Measurements from ENCODE around the gene SLC23A1. TPM values are rescaled to one million over a fixed set of nuclear protein-coding genes. Genes with fewer than 3 reads are reported as not detected.

The SLC23A1 gene
- total and polyA plus RNA-seq, 2 of the 13 experiments (the other 11 are each of a cell fraction or from before 2014, with no cell fraction given), result 6.0 to 6.6 TPM

DNA sequence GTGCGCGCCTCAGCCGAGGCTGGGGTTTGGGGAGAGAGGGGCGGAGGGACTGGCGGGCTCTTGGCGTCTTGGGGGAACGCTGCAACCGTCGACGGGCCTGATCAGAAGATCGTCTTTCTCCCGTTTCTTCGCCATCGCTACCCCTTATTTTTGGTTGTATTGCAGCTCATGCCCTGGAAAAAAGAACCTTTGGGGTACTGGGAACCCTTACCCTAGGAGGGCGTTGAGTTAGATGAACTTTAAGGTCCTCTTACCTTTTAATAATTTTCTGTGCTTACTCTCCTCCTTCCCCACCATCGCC, 40.7 kb downstream of the SLC23A1 start (continued):
- TF ChIP-seq, protein P1, sequence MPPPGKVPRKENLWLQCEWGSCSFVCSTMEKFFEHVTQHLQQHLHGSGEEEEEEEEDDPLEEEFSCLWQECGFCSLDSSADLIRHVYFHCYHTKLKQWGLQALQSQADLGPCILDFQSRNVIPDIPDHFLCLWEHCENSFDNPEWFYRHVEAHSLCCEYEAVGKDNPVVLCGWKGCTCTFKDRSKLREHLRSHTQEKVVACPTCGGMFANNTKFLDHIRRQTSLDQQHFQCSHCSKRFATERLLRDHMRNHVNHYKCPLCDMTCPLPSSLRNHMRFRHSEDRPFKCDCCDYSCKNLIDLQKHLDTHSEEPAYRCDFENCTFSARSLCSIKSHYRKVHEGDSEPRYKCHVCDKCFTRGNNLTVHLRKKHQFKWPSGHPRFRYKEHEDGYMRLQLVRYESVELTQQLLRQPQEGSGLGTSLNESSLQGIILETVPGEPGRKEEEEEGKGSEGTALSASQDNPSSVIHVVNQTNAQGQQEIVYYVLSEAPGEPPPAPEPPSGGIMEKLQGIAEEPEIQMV (CRISPR knock-in tag; IDR thresholded peaks at IDR 0.05; ENCODE audit: low read depth), result 0 out of 2 replicates have a peak, but pooled peaks have one; percentile 2
- TF ChIP-seq ZNF572 (CRISPR knock-in tag; IDR thresholded peaks at IDR 0.05) (no peak), RBAK (CRISPR knock-in tag; IDR thresholded peaks at IDR 0.05) (no peak), FOXO4 (CRISPR knock-in tag; conservative IDR thresholded peaks at IDR 0.05) (no peak), NCOR1 (IDR thresholded peaks at IDR 0.05; ENCODE audit: borderline replicate concordance, low read length) (no peak), IRF1 (CRISPR knock-in tag; IDR thresholded peaks at IDR 0.05; ENCODE audit: low read depth) (no peak), RCOR2 (CRISPR knock-in tag; IDR thresholded peaks at IDR 0.05) (no peak), ZNF430 (CRISPR knock-in tag; IDR thresholded peaks at IDR 0.05) (no peak), AKAP8 (CRISPR knock-in tag; IDR thresholded peaks at IDR 0.05) (no peak), RFX1 (IDR thresholded peaks at IDR 0.05) (no peak)
- TF ChIP-seq, protein P2, sequence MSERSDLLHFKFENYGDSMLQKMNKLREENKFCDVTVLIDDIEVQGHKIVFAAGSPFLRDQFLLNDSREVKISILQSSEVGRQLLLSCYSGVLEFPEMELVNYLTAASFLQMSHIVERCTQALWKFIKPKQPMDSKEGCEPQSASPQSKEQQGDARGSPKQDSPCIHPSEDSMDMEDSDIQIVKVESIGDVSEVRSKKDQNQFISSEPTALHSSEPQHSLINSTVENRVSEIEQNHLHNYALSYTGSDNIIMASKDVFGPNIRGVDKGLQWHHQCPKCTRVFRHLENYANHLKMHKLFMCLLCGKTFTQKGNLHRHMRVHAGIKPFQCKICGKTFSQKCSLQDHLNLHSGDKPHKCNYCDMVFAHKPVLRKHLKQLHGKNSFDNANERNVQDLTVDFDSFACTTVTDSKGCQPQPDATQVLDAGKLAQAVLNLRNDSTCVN (CRISPR knock-in tag; IDR thresholded peaks at IDR 0.05; ENCODE audit: borderline replicate concordance), result no peak

Data from HepG2 (cell line).